ENCODE results near the gene DENND1B.

DNA sequence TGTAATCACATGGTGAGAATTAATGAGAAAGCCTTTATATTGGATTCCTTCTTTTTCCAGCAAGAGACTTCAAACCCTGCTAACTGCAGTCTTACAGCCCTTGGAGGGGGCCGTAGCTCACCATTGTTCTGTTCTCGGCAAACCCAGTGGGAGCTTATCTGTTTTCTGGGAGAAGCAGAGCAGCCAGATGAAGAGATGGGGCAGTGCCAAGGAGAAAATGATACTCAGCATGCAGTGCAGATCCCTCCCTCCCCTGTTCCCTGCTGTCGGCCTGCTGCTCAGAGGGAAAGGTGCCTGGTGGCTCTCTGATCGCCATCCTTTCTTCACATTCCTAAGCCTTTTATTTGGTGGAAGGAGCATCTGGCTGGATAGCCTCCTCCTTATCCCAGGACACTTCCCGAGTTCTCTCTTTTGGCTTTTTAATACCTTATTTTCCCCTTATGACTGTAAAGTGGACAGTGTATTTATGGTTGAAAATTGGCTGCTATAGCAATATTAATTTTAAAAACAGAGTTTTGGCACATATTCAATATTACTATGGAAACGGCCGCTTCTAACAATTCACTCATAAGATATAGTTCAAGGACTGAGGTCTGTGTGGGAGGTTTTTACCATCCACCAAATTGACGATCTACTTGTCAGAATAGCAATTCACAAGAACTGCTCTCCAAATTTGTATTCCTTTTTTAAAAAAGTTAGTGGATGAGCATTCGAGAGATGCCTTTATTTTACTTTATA is 303.9 kb downstream of the DENND1B start:
- TF ChIP-seq CTCF (IDR thresholded peaks at IDR 0.05) (no peak), POLR2A (IDR thresholded peaks at IDR 0.05) (no peak), EP300 (IDR thresholded peaks at IDR 0.05) (no peak)
